GM12878 (cell line): ENCODE results near the gene TMEM171. TPM values are rescaled to one million over a fixed set of nuclear protein-coding genes. Genes with fewer than 3 reads are reported as not detected.

Source experiments
- ATAC-seq: fragments of 200-7000 bp; cut with Tn5 transposase; 3 replicates; pipeline ENCODE4 v1.9.1; 2020; ENCODE audit warnings: mild to moderate bottlenecking, moderate library complexity
- BruUV-seq: library from RNA; stranded (reverse); fragments of 400-500 nt; replicated peaks from 2 replicates; lab custom pipeline; 2021; lab: Mats Ljungman, UMichigan
- CTCF ChIA-PET: fragments of 300-600 bp; sonication (Branson Sonifier 250); formaldehyde crosslinking; extraction: SDS; loops from one replicate; lab custom pipeline; 2021; ENCODE audit warnings: inconsistent platforms; lab: Yijun Ruan, JAX
- POLR2A ChIA-PET: fragments of 350-600 bp; formaldehyde crosslinking; extraction: SDS; loops from one replicate; lab custom pipeline; 2021; ENCODE audit warnings: inconsistent platforms; lab: Charles Lee
- RAD21 ChIA-PET: fragments of 300-600 bp; sonication (Branson Sonifier 250); formaldehyde crosslinking; loops from one replicate; lab custom pipeline; 2023; ENCODE audit warnings: antibody characterized with exemption; ENCODE audit not compliant: unreplicated experiment; lab: Charles Lee
- SMC1A ChIA-PET: fragments of 300-600 bp; sonication (Branson Sonifier 250); formaldehyde crosslinking; loops from one replicate; lab custom pipeline; 2023; ENCODE audit not compliant: unreplicated experiment, uncharacterized antibody; lab: Charles Lee
- DNase-seq: peaks from one replicate; pipeline ENCODE4 v3.0.0-alpha.2; 2011; ENCODE audit warnings: low read depth, low spot score
- FAIRE-seq: peaks from 3 replicates; lab custom pipeline; 2011; peaks lifted over from hg19 to GRCh38; lab: Jason Lieb, UNC
- H2AFZ ChIP-seq: 2 replicates; pipeline ENCODE4 v1.6.0; 2011; ENCODE audit warnings: low read depth, low read length, control low read depth; ENCODE audit not compliant: control insufficient read depth
- H3K27ac ChIP-seq: 2 replicates; pipeline ENCODE4 v1.5.1; 2011; ENCODE audit warnings: control low read depth; ENCODE audit not compliant: control insufficient read depth, insufficient read depth
- H3K27me3 ChIP-seq, 2 experiments: replicated peaks in 1 of 2; 2 replicates each; pipeline versions ENCODE4 v1.6.0 to v1.6.1; 2011; ENCODE audit warnings: low read length in 1 of 2; ENCODE audit not compliant: control insufficient read depth in 2 of 2, insufficient read depth in 2 of 2
- H3K36me3 ChIP-seq, 2 experiments: 2 replicates each; pipeline ENCODE4 v1.5.1; 2011; ENCODE audit warnings: low read length in 1 of 2; ENCODE audit not compliant: control insufficient read depth in 2 of 2, insufficient read depth in 2 of 2
- H3K4me1 ChIP-seq: 2 replicates; pipeline ENCODE4 v1.6.1; 2011; ENCODE audit warnings: mild to moderate bottlenecking, low read length, moderate library complexity, mixed read lengths; ENCODE audit not compliant: control insufficient read depth, insufficient read depth
- H3K4me2 ChIP-seq: 2 replicates; pipeline ENCODE4 v1.6.0; 2011; ENCODE audit warnings: control low read depth; ENCODE audit not compliant: control insufficient read depth, insufficient read depth
- H3K4me3 ChIP-seq: fragments of 200-600 bp; sonication (generic); 2 replicates; pipeline ENCODE4 v1.5.1; 2016
- H3K79me2 ChIP-seq: 2 replicates; pipeline ENCODE4 v1.6.0; 2011; ENCODE audit warnings: low read length; ENCODE audit not compliant: control insufficient read depth, insufficient read depth
- H3K9ac ChIP-seq: 2 replicates; pipeline ENCODE4 v1.8.0; 2011; ENCODE audit warnings: low read length, control low read depth, mixed read lengths; ENCODE audit not compliant: control insufficient read depth, insufficient read depth
- H3K9me3 ChIP-seq: replicated peaks from 3 replicates; pipeline ENCODE4 v1.5.1; 2011; ENCODE audit warnings: mild to moderate bottlenecking, low read length; ENCODE audit not compliant: control insufficient read depth, insufficient read depth
- H4K20me1 ChIP-seq: 2 replicates; pipeline ENCODE4 v1.6.0; 2011; ENCODE audit not compliant: control insufficient read depth, insufficient read depth
- BCLAF1 ChIP-seq: fragments of 450-650 bp; IDR thresholded peaks from 2 replicates; pipeline ENCODE4 v1.6.1; 2017; ENCODE audit warnings: antibody characterized with exemption, mild to moderate bottlenecking, moderate library complexity
- E2F4 ChIP-seq: IDR thresholded peaks from 2 replicates; pipeline ENCODE4 v1.6.1; 2012; ENCODE audit warnings: low read depth, low read length, improper control_type of control experiment
- EGR1 ChIP-seq, 2 experiments: IDR thresholded peaks; 1 replicate in 1 of 2; 2 replicates in 1 of 2; pipeline ENCODE4 v1.6.1; 2011 to 2012; ENCODE audit warnings: low read depth in 2 of 2, low read length in 2 of 2, borderline replicate concordance in 1 of 2, mild to moderate bottlenecking in 1 of 2, moderate library complexity in 1 of 2
- ESRRA ChIP-seq: IDR thresholded peaks from 2 replicates; pipeline ENCODE4 v1.6.1; 2012; ENCODE audit warnings: mild to moderate bottlenecking, low read length, improper control_type of control experiment
- FOXM1 ChIP-seq: IDR thresholded peaks from 2 replicates; pipeline ENCODE4 v1.6.1; 2012; ENCODE audit warnings: low read depth, mild to moderate bottlenecking, inconsistent platforms, low read length, moderate library complexity
- GATAD2B ChIP-seq: fragments of 450-650 bp; conservative IDR thresholded peaks from 2 replicates; pipeline ENCODE4 v1.6.1; 2017; ENCODE audit warnings: low read depth, mild to moderate bottlenecking, moderate library complexity
- KLF5 ChIP-seq: fragments of 450-650 bp; IDR thresholded peaks from 2 replicates; pipeline ENCODE4 v1.6.1; 2014; ENCODE audit warnings: mild to moderate bottlenecking; ENCODE audit not compliant: partially characterized antibody
- LARP7 ChIP-seq: fragments of 450-650 bp; IDR thresholded peaks from 2 replicates; pipeline ENCODE4 v1.6.1; 2017; ENCODE audit warnings: mild to moderate bottlenecking
- MAX ChIP-seq: IDR thresholded peaks from 2 replicates; pipeline ENCODE4 v1.6.1; 2012; ENCODE audit warnings: low read depth, low read length, improper control_type of control experiment
- MLLT1 ChIP-seq: fragments of 450-650 bp; IDR thresholded peaks from 2 replicates; pipeline ENCODE4 v1.6.1; 2016; ENCODE audit warnings: mild to moderate bottlenecking
- NFYB ChIP-seq: IDR thresholded peaks from 2 replicates; pipeline ENCODE4 v1.6.1; 2011; ENCODE audit warnings: low read depth, mild to moderate bottlenecking, low read length, improper control_type of control experiment, moderate library complexity; ENCODE audit not compliant: insufficient read depth
- PAX8 ChIP-seq: fragments of 450-650 bp; IDR thresholded peaks from 2 replicates; pipeline ENCODE4 v1.6.1; 2017; ENCODE audit warnings: mild to moderate bottlenecking, moderate library complexity
- PBX3 ChIP-seq: IDR thresholded peaks from 2 replicates; pipeline ENCODE4 v1.6.1; 2011; ENCODE audit warnings: mild to moderate bottlenecking, low read depth, low read length, moderate library complexity; ENCODE audit not compliant: insufficient replicate concordance
- RELA ChIP-seq: fragments of 450-650 bp; IDR thresholded peaks from 2 replicates; pipeline ENCODE4 v1.8.0; 2014; ENCODE audit warnings: borderline replicate concordance; ENCODE audit not compliant: partially characterized antibody
- SMC3 ChIP-seq: IDR thresholded peaks from 2 replicates; pipeline ENCODE4 v1.6.1; 2011; ENCODE audit warnings: low read length, improper control_type of control experiment, borderline replicate concordance
- STAT1 ChIP-seq: fragments of 450-650 bp; conservative IDR thresholded peaks from 2 replicates; pipeline ENCODE4 v1.6.1; 2014; ENCODE audit warnings: antibody characterized with exemption, mild to moderate bottlenecking
- YBX1 ChIP-seq: fragments of 450-650 bp; IDR thresholded peaks from 2 replicates; pipeline ENCODE4 v1.6.1; 2016; ENCODE audit warnings: antibody characterized with exemption
- ZNF24 ChIP-seq: fragments of 450-650 bp; IDR thresholded peaks from 2 replicates; pipeline ENCODE4 v1.6.1; 2017; ENCODE audit warnings: antibody characterized with exemption, mild to moderate bottlenecking
- ZSCAN29 ChIP-seq: fragments of 450-650 bp; IDR thresholded peaks from 2 replicates; pipeline ENCODE4 v1.6.1; 2017; ENCODE audit warnings: mild to moderate bottlenecking, moderate library complexity
- WGBS: methylation state at CpG from one replicate; pipeline ENCODE4 v1.1.6; 2016; ENCODE audit warnings: low lambda C conversion rate; ENCODE audit not compliant: insufficient replicate concordance, insufficient coverage; ENCODE audit errors: missing lambda C conversion rate; 5-methylcytosine and 5-hydroxymethylcytosine counted together
- in situ Hi-C: fragments of 300-500 bp; cut with MboI; formaldehyde crosslinking; loops from 9 replicates; pipeline ENCODE4 v1.14.3; 2018; ENCODE audit warnings: mixed read lengths
- intact Hi-C: fragments of 100-400 bp; cut with micrococcal nuclease; formaldehyde crosslinking; loops from one replicate; pipeline ENCODE4 v1.14.2; 2022; ENCODE audit not compliant: unreplicated experiment
- polyA plus RNA-seq, 11 experiments: library from polyadenylated mRNA; depleted of rRNA in 4 of 11; unstranded in 6 of 11; stranded (reverse) in 5 of 11; fragments of >200 nt; fragmentation: Nextera tagmentation in 4 of 11; fragmentation: Illumina TruSeq in 1 of 11; extraction: Ambion mirVana in 4 of 11; extraction: Trizol in 1 of 11; gene quantifications; 1 replicate in 1 of 11; 2 replicates in 10 of 11; pipeline versions ENCODE4 v1.2.1 to v1.2.3, GENCODE V29; 2011 to 2016; ENCODE audit warnings: inconsistent platforms in 2 of 11, missing spikeins in 2 of 11, low read depth in 1 of 11
- total RNA-seq, 4 experiments: library from RNA; depleted of rRNA in 3 of 4; stranded (reverse); fragments of >200 nt in 3 of 4; fragmentation: Illumina TruSeq in 1 of 4; extraction: Trizol in 1 of 4; gene quantifications; 2 replicates each; pipeline versions ENCODE4 v1.2.1 to v1.2.3, GENCODE V29; 2013 to 2021

The TMEM171 gene
- total and polyA plus RNA-seq, 10 of the 15 experiments (the other 5 are each of a cell fraction or from before 2014, with no cell fraction given): not detected

- H2AFZ ChIP-seq: no peak overlapping the region
- H4K20me1 ChIP-seq: no peaks in the 10 kb centered on the region
- SMC1A ChIA-PET: interaction anchor here (0.6 kb wide), 1 partner anchor 57 kb away, joined by 3 read pairs; no protein-coding TSS in a partner anchor
- H3K4me3 ChIP-seq: no peak overlapping the region
- ATAC-seq (no peak), DNase-seq (no peak), FAIRE-seq (no peak)
- no peaks in the 10 kb centered on the region for H3K79me2 ChIP-seq
- intact Hi-C loops: no loop called here
- no peak overlapping the region for H3K27ac ChIP-seq
- peaks cover 0 to 2% of the 10 kb centered on the region in 2 experiments; a peak in 2 of 4 replicates for H3K27me3 ChIP-seq
- no peaks in the 10 kb centered on the region for H3K36me3 ChIP-seq
- H3K9me3 ChIP-seq: no peaks in the 10 kb centered on the region
- H3K4me2 ChIP-seq: no peak overlapping the region
- no peak overlapping the region for H3K9ac ChIP-seq
- POLR2A ChIA-PET: no interaction called here
- CTCF ChIA-PET: interaction anchor here (1.0 to 1.5 kb wide), 2 partner anchors 17 to 27 kb away, joined by 3 read pairs; no protein-coding TSS in a partner anchor
- in situ Hi-C loops: no loop called here
- WGBS: 0% methylated on average over 1 of the region's 1 CpG
- no TSS peak for BruUV-seq
- TF ChIP-seq MAX: no peak
- no peak for TF ChIP-seq YBX1
- TF ChIP-seq LARP7: no peak
- TF ChIP-seq STAT1: no peak
- TF ChIP-seq MLLT1: no peak
- no peak for TF ChIP-seq BCLAF1
- TF ChIP-seq ESRRA: no peak
- no peak for TF ChIP-seq PBX3
- no peak for TF ChIP-seq NFYB
- no peak for TF ChIP-seq FOXM1
- TF ChIP-seq KLF5: no peak
- no peak for TF ChIP-seq PAX8
- TF ChIP-seq E2F4: no peak
- TF ChIP-seq RELA: no peak
- TF ChIP-seq ZSCAN29: no peak
- no peak for TF ChIP-seq EGR1 (IDR thresholded peaks at IDR 0.05; ENCODE audit: borderline replicate concordance in 1 of 2, low read depth in 2 of 2, low read length in 2 of 2)
- no peak for TF ChIP-seq GATAD2B
- no peak for TF ChIP-seq ZNF24
- no peak for TF ChIP-seq SMC3
- RAD21 ChIA-PET: no interaction called here
- H3K4me1 ChIP-seq: no peaks in the 10 kb centered on the region
Observed at GRCh38 chr5:73111536-73111935, 8.8 kb upstream of the TMEM171 start.
